GM23248 (cell line): ENCODE measurements around the gene LATS1. TPM values are rescaled to one million over a fixed set of nuclear protein-coding genes. Genes with fewer than 3 reads are reported as not detected.

Source experiments
- DNase-seq: peaks from one replicate; pipeline ENCODE4 v3.0.0-alpha.2; 2015
- H2AFZ ChIP-seq: fragments of 200-600 bp; sonication (generic); 2 replicates; pipeline ENCODE4 v1.6.1; 2016; ENCODE audit warnings: antibody characterized with exemption
- H3F3A ChIP-seq: fragments of 200-600 bp; sonication (generic); 2 replicates; pipeline ENCODE4 v1.6.1; 2016; ENCODE audit warnings: mild to moderate bottlenecking, antibody characterized with exemption, mixed run types; ENCODE audit not compliant: insufficient read depth
- H3K27ac ChIP-seq: fragments of 200-600 bp; sonication (generic); 2 replicates; pipeline ENCODE4 v1.5.1; 2016; ENCODE audit warnings: mild to moderate bottlenecking
- H3K27me3 ChIP-seq: fragments of 200-600 bp; sonication (generic); replicated peaks from 2 replicates; pipeline ENCODE4 v1.6.1; 2016; ENCODE audit warnings: mild to moderate bottlenecking; ENCODE audit not compliant: insufficient read depth
- H3K36me3 ChIP-seq: fragments of 200-600 bp; sonication (generic); 2 replicates; pipeline ENCODE4 v1.6.1; 2016; ENCODE audit warnings: low read depth, mild to moderate bottlenecking
- H3K4me1 ChIP-seq: fragments of 200-600 bp; sonication (generic); 2 replicates; pipeline ENCODE4 v1.6.1; 2016; ENCODE audit warnings: mild to moderate bottlenecking; ENCODE audit not compliant: insufficient read depth
- H3K4me2 ChIP-seq: fragments of 200-600 bp; sonication (generic); one replicate; pipeline ENCODE4 v1.6.1; 2016; ENCODE audit warnings: mild to moderate bottlenecking; ENCODE audit not compliant: unreplicated experiment
- H3K4me3 ChIP-seq: fragments of 200-600 bp; sonication (generic); 2 replicates; pipeline ENCODE4 v1.5.1; 2016; ENCODE audit warnings: mild to moderate bottlenecking
- H3K79me2 ChIP-seq: fragments of 200-600 bp; sonication (generic); 2 replicates; pipeline ENCODE4 v1.6.1; 2016; ENCODE audit warnings: mild to moderate bottlenecking; ENCODE audit not compliant: insufficient read depth
- H3K9ac ChIP-seq: fragments of 200-600 bp; sonication (generic); 2 replicates; pipeline ENCODE4 v1.6.1; 2016; ENCODE audit warnings: mild to moderate bottlenecking
- H3K9me2 ChIP-seq: fragments of 200-600 bp; sonication (generic); 2 replicates; pipeline ENCODE4 v1.6.1; 2016; ENCODE audit warnings: mixed run types, mild to moderate bottlenecking, moderate library complexity; ENCODE audit not compliant: insufficient read depth
- H3K9me3 ChIP-seq: fragments of 200-600 bp; sonication (generic); one replicate; pipeline ENCODE4 v1.6.1; 2017; ENCODE audit warnings: low read depth
- H4K20me1 ChIP-seq: fragments of 200-600 bp; sonication (generic); 2 replicates; pipeline ENCODE4 v1.6.0; 2016; ENCODE audit not compliant: insufficient read depth
- EZH2 ChIP-seq: fragments of 200-600 bp; sonication (generic); IDR thresholded peaks from 2 replicates; pipeline ENCODE4 v1.6.1; 2018; ENCODE audit warnings: antibody characterized with exemption, mild to moderate bottlenecking; ENCODE audit not compliant: insufficient read depth, poor library complexity, severe bottlenecking
- EZH2phosphoT487 ChIP-seq: fragments of 200-600 bp; sonication (generic); IDR thresholded peaks from 2 replicates; pipeline ENCODE4 v1.6.1; 2018; ENCODE audit warnings: antibody characterized with exemption, moderate library complexity, mild to moderate bottlenecking, low read depth; ENCODE audit not compliant: insufficient read depth
- WGBS, 2 experiments: methylation state at CpG; one replicate each; pipeline ENCODE4 v1.1.6; 2015 to 2017; ENCODE audit warnings: low lambda C conversion rate in 2 of 2, low coverage in 1 of 2; ENCODE audit errors: missing lambda C conversion rate in 2 of 2; 5-methylcytosine and 5-hydroxymethylcytosine counted together
- in situ Hi-C: fragments of 300-500 bp; cut with MboI; formaldehyde crosslinking; loops from 2 replicates; pipeline ENCODE4 v1.15.0; 2020
- polyA plus RNA-seq: library from polyadenylated mRNA; unstranded; fragments of >200 nt; fragmentation: Nextera tagmentation; extraction: Ambion mirVana; gene quantifications from 2 replicates; pipeline ENCODE4 v1.2.1, GENCODE V29; 2016
- total RNA-seq: library from RNA; depleted of rRNA; stranded (reverse); fragments of >200 nt; shearing (Covaris generic); gene quantifications from 2 replicates; pipeline ENCODE4 v1.2.3, GENCODE V29; 2014; rRNA removed

Gene LATS1
- total RNA-seq (18.1 and 20.2 TPM in 2 replicates), polyA plus RNA-seq (11.5 and 12.8 TPM in 2 replicates)

GRCh38 chr6:149717588-149718458 lies at the start of gene LATS1:
Gene LATS1, minus strand, starts transcription at chr6:149718101. Its CDS starts 15,975 bp downstream, at chr6:149702126.
- Histone ChIP-seq H3K27me3 (no peaks in the 10 kb centered on the region), H4K20me1 (no peaks in the 10 kb centered on the region), H3K4me3 (peak within 1 kb of the TSS; percentile 91), H3K4me1 (peaks cover 15% of the 10 kb centered on the region), H2AFZ (peak within 1 kb of the TSS; percentile 97), H3K79me2 (peaks cover 56% of the 10 kb centered on the region), H3K9ac (peak within 1 kb of the TSS; percentile 99), H3K9me2 (no peaks in the 10 kb centered on the region), H3F3A (peaks cover 19% of the 10 kb centered on the region), H3K9me3 (no peaks in the 10 kb centered on the region), H3K27ac (peak within 1 kb of the TSS; percentile 98), H3K36me3 (peaks cover 4% of the 10 kb centered on the region; the same call in 1 of the 2 replicates), H3K4me2 (peak within 1 kb of the TSS; percentile 98)
- DNase-seq = peak; percentile 95
- in situ Hi-C loops = no loop called here
- 1% methylated on average over 66 to 78 of the region's 82 CpGs for WGBS, 2 experiments
- TF ChIP-seq EZH2 (no peak), EZH2phosphoT487 (no peak)

GRCh38 chr6:149766156-149766769 lies 48.4 kb upstream of the LATS1 start:
- TF ChIP-seq EZH2phosphoT487 (no peak), EZH2 (no peak)
- peaks cover 13% of the 10 kb centered on the region; the same call in 1 of the 2 replicates for H4K20me1 ChIP-seq
- no peaks in the 10 kb centered on the region for H3K27me3 ChIP-seq
- DNase-seq = peak; percentile 37
- H2AFZ ChIP-seq = no peak overlapping the region
- no peaks in the 10 kb centered on the region for H3K9me2 ChIP-seq
- H3K79me2 ChIP-seq = peaks cover 98% of the 10 kb centered on the region
- H3K4me2 ChIP-seq = no peak overlapping the region
- H3K9me3 ChIP-seq = no peaks in the 10 kb centered on the region
- peaks cover 12% of the 10 kb centered on the region for H3K36me3 ChIP-seq
- WGBS, 2 experiments = 85 to 86% methylated on average over 3 of the region's 3 CpGs
- H3K27ac ChIP-seq = no peak overlapping the region
- H3K4me3 ChIP-seq = no peak overlapping the region
- in situ Hi-C loops = no loop called here
- peaks cover 22% of the 10 kb centered on the region for H3F3A ChIP-seq
- peaks cover 23% of the 10 kb centered on the region for H3K4me1 ChIP-seq
- no peak overlapping the region for H3K9ac ChIP-seq

GRCh38 chr6:149763866-149764265 lies 46.0 kb upstream of the LATS1 start:
- no peak for TF ChIP-seq EZH2phosphoT487
- TF ChIP-seq EZH2 = no peak
- H3K9ac ChIP-seq = peak overlapping the region; percentile 23; the same call in 1 of the 2 replicates
- peaks cover 19% of the 10 kb centered on the region for H3K36me3 ChIP-seq
- no peaks in the 10 kb centered on the region for H3K27me3 ChIP-seq
- DNase-seq = peak; percentile 74
- peaks cover 22% of the 10 kb centered on the region for H3F3A ChIP-seq
- peaks cover 98% of the 10 kb centered on the region for H3K79me2 ChIP-seq
- peak overlapping the region; percentile 25 for H3K4me2 ChIP-seq
- no peaks in the 10 kb centered on the region for H3K9me3 ChIP-seq
- no peaks in the 10 kb centered on the region for H3K9me2 ChIP-seq
- no peak overlapping the region for H2AFZ ChIP-seq
- H3K4me1 ChIP-seq = peaks cover 23% of the 10 kb centered on the region
- in situ Hi-C loops = no loop called here
- peaks cover 17% of the 10 kb centered on the region; the same call in 1 of the 2 replicates for H4K20me1 ChIP-seq
- no peak overlapping the region for H3K4me3 ChIP-seq
- H3K27ac ChIP-seq = peak overlapping the region; percentile 70

- no peaks in the 10 kb centered on the region for H3K27me3 ChIP-seq
- peaks cover 22% of the 10 kb centered on the region for H3F3A ChIP-seq
- DNase-seq = no peak
- 81 to 97% methylated on average over 1 of the region's 1 CpG for WGBS, 2 experiments
- H3K4me2 ChIP-seq = no peak overlapping the region
- no peak overlapping the region for H3K27ac ChIP-seq
- no peak overlapping the region for H3K9ac ChIP-seq
- no peak overlapping the region for H2AFZ ChIP-seq
- in situ Hi-C loops = no loop called here
- H3K9me2 ChIP-seq = no peaks in the 10 kb centered on the region
- peaks cover 17% of the 10 kb centered on the region; the same call in 1 of the 2 replicates for H4K20me1 ChIP-seq
- H3K36me3 ChIP-seq = peaks cover 14% of the 10 kb centered on the region
- peaks cover 98% of the 10 kb centered on the region for H3K79me2 ChIP-seq
- no peak overlapping the region for H3K4me3 ChIP-seq
- H3K4me1 ChIP-seq = peaks cover 23% of the 10 kb centered on the region
- H3K9me3 ChIP-seq = no peaks in the 10 kb centered on the region
- TF ChIP-seq EZH2 (no peak), EZH2phosphoT487 (no peak)
Measured at GRCh38 chr6:149761438-149761837, 43.5 kb upstream of the LATS1 start.
